GM18505 (cell line): ENCODE measurements around the gene MB21D2.

ENCODE experiments used
- ATAC-seq: cut with Tn5 transposase; IDR thresholded peaks from one replicate; pipeline ENCODE4 v1.9.1; 2021; ENCODE audit not compliant: unreplicated experiment
- POLR2A ChIP-seq: IDR thresholded peaks from 4 replicates; pipeline ENCODE4 v1.6.1; 2011; ENCODE audit warnings: borderline replicate concordance; ENCODE audit not compliant: insufficient read depth, insufficient read length; ENCODE audit errors: extremely low read depth

The MB21D2 gene

DNA sequence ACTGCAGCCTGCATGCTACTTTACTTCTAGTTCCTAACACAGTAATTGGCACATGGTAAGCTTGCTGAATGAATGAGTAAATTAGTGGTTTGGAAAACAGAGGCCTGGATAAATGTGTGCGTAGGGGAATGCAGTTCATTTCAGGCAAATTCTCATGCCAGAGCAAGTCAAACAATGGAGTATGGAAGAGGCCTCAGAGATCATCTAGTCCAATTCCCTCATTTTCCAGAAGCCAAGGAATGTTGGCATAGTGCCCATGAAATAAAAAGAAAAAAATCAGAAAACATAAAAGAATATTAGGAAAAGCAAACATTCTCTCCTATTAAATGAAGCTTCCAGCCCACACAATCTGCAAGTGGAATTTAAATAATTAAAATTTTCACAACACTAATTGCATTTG is 92.4 kb downstream of the MB21D2 start:
- ATAC-seq, result no peak
- no peak for TF ChIP-seq POLR2A

DNA sequence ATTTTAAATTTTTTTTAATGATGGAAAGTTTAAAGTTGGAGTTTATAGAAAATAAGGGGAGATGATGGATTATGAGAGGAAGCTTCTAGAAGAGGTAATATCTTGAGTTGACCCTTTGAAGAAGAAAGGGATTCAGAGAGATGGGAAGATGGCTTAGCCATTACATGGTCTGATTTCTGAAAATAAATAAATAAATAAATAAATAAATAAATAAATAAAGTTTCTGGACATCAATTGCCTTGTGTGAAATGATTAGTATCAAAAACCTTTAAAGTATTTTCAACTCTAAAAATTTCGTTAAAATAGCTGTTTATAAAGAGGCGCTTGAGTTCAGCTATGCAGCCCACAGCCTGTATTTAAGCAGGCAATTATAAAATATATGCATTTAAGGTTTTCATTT is 93.3 kb downstream of the MB21D2 start:
- TF ChIP-seq POLR2A, result no peak
- no peak for ATAC-seq

DNA sequence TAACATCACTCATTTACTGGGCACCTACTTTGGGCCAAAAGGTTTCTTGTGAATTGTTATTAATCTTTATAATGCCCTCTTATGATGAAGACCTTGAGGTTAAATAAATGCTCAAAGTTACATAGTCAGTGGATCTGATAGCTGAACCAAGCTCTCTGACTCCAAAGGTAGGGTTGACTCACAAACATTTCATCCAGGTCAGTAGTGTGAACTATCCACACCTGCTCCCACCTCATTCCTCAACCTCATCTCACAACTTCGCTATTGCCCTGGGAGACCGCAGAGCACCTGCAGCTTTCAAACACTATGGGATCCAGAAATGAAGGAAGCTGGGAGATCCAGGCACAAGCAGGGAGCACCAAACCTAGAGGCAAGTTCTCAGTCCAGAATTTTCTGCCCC is 96.5 kb downstream of the MB21D2 start:
- ATAC-seq, result no peak
- TF ChIP-seq POLR2A, result no peak

DNA sequence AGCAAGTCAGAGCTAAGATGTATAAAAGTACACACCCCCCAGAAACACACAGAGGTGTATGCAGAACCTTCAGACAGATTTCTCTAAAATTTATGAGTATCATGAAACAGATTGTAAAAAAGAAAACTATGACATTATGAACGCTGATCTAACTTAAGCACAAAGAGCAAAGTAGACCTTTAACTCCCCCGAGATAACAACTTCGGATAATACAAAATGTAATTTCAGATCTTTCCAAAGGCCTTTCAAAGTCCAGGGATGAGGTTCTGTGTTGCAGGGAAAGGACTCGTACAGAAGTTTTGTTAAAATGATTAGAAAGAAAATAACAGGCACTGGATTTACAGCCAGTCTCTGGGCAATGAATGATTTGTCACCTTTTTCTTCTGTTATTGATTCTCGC is 97.5 kb downstream of the MB21D2 start:
- no peak for TF ChIP-seq POLR2A
- ATAC-seq, result no peak

GRCh38 chr3:192819001-192819569 is 98.6 kb downstream of the MB21D2 start:
- no peak for ATAC-seq
- TF ChIP-seq POLR2A, result no peak

DNA sequence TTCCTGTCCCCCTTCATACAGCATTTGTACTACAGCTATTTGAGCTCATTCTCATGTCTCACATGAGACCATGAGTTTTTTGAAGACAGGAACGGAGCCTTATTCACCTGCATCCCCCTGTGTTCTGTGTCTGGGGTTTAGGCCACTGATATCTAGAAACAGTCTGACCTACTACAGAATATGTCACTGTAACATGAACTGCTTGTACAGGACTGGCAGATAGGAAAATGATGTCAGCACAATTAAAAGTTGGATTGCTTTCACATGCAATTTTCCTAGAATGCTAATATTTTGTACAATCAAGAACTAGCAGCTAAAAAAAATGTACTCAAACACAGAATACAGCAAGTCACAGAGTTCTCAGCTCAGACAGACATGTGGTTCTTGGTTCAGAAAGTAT is 99.5 kb downstream of the MB21D2 start:
- no peak for ATAC-seq
- no peak for TF ChIP-seq POLR2A

GRCh38 chr3:192817506-192817905 is 100.2 kb downstream of the MB21D2 start:
- no peak for TF ChIP-seq POLR2A
- no peak for ATAC-seq

DNA sequence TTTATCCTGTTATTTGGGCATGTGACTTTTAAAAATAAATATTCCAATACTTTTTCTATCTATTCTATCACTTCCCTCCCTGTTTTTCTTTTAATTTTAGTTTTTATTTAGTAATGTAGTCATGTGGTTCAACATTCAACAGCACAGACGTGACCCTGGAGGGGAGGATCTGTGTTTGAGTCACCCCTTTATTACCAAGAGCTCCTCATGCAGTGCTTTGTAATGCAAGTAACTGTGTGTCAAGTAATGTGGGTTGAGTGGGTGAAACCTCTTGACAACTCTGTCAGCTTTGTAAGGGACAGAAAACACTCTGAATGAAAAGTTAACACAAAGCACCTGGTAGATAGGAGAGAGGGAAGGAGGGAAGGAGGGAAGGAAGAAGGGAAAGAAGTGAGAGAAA is 100.6 kb downstream of the MB21D2 start:
- TF ChIP-seq POLR2A, result no peak
- no peak for ATAC-seq

- TF ChIP-seq POLR2A, result no peak
- no peak for ATAC-seq
Observed at GRCh38 chr3:192816351-192816750, 101.3 kb downstream of the MB21D2 start.

GRCh38 chr3:192812743-192813383 is 104.8 kb downstream of the MB21D2 start:
- no peak for TF ChIP-seq POLR2A
- ATAC-seq, result no peak

DNA sequence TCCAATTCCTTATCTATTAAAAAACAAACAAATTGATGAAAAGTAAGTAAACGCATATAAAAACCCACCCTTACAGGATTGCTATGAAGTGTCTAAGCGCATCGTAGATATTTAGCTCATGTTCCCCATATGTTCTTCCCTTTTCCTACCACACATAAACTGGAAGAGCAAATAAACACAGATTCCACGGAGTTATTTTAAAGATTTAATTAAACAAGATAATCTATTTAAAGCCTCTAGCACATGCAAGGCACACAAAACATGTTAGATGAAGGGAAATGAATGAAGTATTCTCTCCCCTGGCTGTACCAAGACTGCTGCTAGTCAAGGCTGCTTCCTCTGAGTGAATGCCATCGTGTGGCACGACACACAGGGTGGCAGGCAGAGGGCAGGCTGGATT is 111.9 kb downstream of the MB21D2 start:
- ATAC-seq, result no peak
- no peak for TF ChIP-seq POLR2A

DNA sequence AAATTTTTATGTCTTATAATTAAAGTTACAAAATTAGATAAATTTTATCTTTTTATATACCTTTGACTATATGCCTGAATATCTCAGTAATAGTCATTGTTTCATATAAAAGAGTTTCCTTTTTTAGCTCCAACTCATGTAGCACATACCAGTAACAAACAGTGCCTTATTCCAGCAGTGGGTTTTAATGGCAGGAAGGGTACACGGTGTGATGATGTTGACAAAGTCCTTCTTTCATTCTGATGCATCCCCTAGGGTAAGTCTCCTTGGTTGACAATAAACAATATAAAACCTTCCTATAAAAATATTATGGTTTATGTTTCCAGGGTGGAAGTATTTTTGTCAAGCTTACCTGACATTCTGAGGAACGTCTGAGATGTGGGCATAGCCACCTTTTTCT is 113.2 kb downstream of the MB21D2 start:
- ATAC-seq, result no peak
- TF ChIP-seq POLR2A, result no peak

DNA sequence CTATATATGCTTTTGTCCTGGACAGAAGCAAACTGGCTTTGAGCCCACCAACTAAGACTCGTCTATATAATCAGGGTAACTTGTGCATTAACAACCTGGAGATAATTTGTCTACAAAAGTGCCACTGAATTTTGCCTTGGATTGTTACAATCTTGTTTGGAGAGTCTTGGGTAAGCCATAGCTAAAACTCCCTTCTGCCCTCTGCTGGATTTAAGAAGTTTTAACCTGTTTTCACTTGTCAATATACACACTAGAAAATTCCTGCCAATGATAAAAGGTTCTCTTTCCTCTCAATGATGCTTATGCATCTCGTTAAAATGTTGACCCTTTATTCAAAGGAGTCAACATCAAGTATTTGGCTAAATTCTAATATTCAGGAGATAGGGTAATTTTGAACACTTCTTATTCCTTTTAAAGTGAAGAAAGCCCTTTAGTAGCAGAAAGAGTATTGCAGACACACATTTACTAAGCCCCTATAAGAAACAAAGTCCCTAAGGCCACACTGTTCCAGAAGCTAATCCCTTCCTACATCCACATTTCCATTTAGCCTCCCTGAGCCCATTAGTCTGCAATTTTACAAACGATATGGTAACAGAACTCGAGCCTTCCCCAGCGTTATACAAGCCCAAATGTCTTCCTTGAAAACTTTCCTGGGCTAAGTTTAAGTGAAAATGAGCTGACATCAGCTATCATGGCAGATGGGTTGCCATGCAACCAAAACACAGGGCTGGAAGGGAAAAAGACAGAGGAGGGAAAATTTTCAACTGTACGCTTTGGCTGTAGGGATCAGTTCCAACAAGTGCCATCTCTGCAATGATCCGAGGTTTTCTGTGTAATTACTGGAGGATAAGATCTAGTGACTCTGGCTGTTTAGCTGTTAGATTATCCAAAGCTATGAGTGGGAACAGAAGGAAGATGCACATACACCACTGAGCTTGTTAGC is 114.4 kb downstream of the MB21D2 start:
- TF ChIP-seq POLR2A, result no peak
- ATAC-seq, result no peak

DNA sequence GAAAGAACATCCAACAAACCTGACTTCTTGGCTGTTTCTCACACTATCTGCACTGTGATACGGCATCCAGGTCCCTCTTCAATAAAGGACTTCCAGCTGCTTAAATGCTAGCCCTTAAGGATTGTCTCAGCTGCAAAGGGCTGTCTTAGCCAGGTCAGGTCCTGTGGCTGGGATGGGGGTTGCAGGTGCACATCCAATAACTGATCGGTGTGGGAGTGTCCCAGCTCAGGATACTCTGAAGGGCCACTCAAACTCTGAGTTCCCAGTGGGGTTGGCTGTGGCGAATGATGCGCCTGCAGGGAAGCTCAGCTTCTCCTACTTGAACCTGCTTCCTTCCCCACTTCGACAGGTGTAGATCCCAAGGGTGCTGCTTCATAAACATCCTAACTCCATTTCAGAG is 115.7 kb downstream of the MB21D2 start:
- no peak for TF ChIP-seq POLR2A
- ATAC-seq, result no peak
